Non-pigmented ciliary epithelial cell (primary cell): Measurements from ENCODE around the gene NBDY.
"Not testable (repeated sequence)": the region's sequence is repeated elsewhere in the genome, so short reads cannot be mapped to it uniquely, and the experiment has no call there.

Experiments
- DNase-seq: peaks from one replicate; pipeline ENCODE4 v3.0.0-alpha.2; 2010; ENCODE audit warnings: low read depth

The NBDY gene, protein sequence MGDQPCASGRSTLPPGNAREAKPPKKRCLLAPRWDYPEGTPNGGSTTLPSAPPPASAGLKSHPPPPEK

DNA sequence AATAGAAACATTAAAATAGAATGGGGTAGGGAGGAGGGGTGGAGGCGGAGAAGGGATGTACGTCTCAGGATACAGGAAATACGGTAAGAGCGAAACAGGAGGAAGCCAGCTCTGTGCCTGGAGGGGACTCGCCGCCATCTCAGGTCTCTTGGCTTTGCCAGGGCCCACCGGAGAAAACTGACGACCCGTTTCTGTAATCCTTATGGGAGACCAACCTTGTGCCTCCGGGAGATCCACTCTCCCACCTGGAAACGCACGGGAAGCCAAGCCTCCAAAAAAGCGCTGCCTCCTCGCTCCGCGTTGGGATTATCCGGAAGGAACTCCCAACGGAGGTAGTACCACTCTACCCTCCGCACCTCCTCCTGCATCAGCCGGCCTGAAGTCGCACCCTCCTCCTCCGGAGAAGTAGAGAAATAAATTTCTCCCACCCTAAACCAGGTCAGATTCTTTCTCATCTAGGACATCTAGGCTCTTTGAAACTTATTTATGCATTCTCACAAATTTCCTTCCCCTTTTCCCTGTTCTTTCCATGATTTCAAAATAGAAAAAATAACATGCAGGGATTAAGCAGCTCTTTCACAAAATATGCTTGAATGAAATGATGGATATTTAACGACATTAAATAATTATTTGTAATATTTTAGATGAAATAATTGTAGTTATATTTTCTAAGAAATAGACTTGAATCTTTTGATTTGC is at the start of gene NBDY:
TSS of gene NBDY (plus strand) at position 92 of the 699 bp plus-strand sequence. CDS start at position 203, 111 bp downstream.
- DNase-seq: no peak

- not testable (repeated sequence) for DNase-seq
Measured at GRCh38 chrX:56704530-56704929, 24.5 kb upstream of the NBDY start.

DNA sequence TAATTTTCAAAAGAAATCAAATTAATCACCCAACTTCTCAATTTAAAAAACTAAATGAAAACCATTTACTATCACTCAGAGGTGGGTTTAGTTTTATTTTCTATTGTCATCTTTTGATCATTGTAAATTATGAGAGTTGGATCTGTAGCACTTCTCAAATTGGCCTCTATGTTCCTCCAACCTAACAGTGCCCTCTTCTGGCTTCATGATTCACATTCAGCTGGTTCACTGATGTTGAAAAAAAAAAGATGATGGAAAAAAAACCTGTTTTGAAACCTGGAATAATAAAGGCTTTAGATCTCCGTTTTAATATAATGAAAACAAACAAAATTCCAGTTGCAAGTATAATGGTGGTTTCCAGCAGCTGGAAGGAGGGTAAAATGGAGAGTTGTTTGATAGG is 2.4 kb upstream of the NBDY start:
- DNase-seq: no peak

- DNase-seq: no peak
Measured at GRCh38 chrX:56727531-56727930, 1.5 kb upstream of the NBDY start.

GRCh38 chrX:56728321-56728720 is 722 bp upstream of the NBDY start:
- no peak for DNase-seq

DNA sequence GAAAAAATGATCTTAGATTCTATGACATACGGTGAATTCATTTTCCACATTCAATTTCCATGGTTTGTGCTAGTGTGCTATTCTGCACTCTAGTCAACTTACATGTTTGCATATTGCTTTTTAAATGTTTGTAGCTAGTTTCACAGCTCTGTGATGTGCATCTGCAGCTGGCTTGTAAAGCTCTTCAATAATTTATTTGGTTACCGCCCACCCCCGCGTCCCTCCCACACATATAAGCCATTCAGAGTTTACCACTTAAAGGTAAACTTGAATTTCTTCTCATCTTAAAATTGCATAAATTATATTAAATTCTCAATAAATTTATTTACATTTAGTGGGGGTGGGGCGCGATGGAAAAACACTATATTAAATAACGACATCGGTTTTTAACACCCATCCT is 291 bp upstream of the NBDY start:
- DNase-seq: no peak

DNA sequence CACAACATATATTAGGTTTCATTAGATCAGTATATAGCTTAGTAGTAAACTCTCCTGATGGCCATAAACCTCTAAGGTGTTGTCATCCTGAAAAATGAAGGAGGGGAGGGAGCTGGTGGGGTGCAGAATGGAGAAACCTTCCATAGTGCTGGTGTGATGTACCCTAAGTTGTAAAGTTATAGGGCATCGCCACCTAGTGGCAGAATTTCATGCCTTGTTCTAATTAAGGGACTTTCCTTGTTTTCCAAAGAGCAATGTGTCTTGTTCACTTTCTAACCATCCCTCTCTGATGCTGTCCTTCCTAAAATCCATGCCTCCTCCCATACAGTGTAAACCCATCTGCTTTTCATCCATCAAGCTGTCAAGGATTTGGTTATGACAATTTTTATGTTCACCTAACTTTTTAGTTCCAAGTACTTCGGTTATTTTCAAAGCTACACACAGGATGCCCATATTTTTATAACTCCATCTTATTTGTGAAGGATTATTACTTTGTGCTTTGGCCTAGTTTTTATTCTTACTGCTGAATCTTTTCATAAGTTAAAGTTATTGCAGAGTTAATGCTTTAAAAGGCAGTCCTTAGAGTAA is 4.5 kb downstream of the NBDY start:
- no peak for DNase-seq

GRCh38 chrX:56736219-56736618 is 7.2 kb downstream of the NBDY start:
- no peak for DNase-seq

DNA sequence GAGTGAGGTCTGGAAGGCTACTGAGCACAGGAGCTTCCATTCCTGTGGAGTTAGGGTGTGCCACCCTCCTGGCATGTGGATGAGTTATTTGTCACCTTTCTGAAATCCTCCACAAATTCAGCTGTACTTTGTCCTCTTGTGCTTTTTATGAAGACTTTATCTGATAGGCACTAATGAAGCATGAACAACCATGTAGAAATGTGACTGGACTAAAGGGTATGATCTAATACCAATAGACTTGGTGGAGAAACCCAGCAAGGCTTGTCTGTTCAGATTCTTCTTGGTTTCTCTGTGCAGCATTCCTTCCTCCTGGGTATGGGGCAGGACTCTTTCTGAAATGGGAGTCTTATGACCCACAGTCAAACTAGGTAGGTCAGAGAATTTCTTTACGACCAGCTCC is 9.6 kb downstream of the NBDY start:
- DNase-seq: no peak

DNA sequence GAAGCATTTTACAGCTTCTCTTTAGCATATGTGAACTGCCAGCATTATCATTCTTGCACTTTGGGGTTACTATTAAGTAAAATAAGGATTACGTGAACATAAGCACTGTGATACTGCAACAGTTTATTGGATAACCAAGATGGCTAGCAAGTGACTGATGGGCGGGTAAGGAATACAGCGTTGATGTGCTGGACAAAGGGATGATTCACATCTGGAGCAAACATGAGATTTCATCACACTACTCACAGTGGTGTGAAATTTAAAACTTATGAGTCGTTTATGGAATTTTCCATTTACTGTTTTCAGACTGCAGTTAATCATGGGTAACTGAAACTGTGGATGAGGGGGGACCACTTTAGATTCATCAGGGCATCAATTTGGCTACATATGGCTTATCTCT is 16.0 kb downstream of the NBDY start:
- DNase-seq: no peak

DNA sequence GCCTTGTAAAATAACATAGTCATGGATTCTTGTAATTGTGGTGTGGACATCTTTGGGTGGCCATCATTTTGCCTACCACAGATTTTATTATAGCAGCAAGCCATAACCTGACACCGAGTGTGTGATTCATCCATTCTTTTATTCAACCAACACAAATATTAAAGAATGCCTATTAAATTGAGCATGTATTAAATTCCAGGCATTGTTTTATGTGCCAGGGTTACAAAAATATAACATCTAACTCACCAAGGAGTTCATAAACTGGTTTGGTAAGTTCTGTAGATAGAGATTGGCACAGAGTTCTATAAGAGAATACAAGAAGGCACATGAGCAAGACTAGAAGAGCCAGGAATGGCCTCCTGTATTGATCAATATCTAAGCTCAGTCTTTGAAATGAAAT is 18.0 kb downstream of the NBDY start:
- no peak for DNase-seq

DNA sequence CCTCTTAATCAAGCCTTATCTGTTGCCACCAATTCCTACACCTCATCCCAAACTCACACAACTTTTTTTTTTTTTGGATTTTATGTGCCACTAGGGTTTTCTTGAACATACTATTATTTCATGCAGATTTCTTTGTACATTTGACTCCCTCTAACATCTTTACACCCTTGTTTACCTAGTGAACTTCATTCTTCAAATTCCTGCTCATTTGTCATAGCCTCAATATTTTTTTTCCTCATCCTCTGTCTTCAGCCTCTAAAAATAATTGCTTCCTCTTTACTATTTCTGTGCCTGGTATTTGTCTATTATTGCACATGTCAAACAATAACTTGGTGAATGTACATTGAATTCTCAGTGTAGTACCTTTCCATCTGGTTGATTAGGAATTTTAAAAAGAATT is 22.0 kb downstream of the NBDY start:
- no peak for DNase-seq

DNA sequence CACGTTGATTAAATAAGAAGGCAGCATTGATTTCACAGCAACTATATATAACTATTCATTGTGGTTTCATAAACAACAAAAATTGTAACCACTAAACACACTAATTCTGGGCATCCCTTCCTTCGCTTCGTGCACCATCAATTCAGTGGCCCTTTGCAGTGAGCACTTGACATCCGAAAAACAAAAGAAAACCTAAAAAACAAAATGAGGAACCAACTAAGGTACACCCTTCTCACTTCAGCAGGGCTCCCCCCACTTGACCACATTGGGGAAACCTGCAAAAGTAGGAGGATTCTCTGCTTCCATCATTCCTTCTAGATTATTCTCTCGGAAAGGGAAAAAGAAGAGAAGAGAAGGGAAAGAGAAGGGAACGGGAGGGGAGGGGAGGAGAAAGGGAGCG is 28.3 kb downstream of the NBDY start:
- DNase-seq: no peak

DNA sequence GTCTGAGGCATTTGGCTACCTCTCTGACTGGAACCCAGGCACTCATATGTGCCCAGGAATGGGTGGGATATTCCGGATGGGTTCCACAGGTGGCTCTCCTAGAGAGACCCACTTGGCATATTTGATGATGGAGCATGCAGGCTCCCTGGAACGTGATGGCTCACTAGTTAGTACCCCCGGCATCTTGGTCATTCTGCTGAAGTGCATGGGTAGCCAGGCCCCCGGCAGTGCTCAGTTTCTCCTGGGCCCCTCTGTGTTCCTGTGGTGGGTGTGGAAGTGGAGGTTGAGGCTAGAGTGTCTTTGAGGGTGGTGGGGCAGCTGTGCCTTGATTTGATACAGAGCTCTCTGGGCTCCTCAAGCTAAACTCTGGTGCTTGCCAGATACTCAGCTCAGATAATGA is 29.4 kb downstream of the NBDY start:
- no peak for DNase-seq

GRCh38 chrX:56759736-56760409 is 30.8 kb downstream of the NBDY start:
- no peak for DNase-seq

- DNase-seq: not testable (repeated sequence)
Measured at GRCh38 chrX:56760410-56761124, 31.5 kb downstream of the NBDY start.

GRCh38 chrX:56761167-56761566 is 32.1 kb downstream of the NBDY start:
- no peak for DNase-seq

DNA sequence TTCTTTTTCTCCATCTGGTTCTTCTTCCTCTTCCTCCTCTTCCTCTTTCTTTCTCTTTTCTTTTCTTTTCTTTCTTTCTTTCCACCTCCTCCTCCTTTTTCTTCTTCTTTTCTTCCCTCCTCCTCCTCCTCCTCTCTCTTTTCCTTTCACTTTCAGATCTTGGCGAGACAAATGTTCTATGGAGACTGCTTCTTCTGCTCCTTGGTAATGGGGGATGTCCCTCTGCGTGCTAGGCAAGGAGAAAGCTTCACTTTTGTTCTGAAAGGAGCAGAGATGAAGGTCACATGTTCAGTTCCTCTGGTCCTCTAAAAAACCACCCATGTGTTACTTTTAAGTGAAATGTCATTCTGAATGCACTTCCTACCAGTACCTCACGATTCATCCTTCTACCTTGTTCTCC is 33.2 kb downstream of the NBDY start:
- DNase-seq: no peak

DNA sequence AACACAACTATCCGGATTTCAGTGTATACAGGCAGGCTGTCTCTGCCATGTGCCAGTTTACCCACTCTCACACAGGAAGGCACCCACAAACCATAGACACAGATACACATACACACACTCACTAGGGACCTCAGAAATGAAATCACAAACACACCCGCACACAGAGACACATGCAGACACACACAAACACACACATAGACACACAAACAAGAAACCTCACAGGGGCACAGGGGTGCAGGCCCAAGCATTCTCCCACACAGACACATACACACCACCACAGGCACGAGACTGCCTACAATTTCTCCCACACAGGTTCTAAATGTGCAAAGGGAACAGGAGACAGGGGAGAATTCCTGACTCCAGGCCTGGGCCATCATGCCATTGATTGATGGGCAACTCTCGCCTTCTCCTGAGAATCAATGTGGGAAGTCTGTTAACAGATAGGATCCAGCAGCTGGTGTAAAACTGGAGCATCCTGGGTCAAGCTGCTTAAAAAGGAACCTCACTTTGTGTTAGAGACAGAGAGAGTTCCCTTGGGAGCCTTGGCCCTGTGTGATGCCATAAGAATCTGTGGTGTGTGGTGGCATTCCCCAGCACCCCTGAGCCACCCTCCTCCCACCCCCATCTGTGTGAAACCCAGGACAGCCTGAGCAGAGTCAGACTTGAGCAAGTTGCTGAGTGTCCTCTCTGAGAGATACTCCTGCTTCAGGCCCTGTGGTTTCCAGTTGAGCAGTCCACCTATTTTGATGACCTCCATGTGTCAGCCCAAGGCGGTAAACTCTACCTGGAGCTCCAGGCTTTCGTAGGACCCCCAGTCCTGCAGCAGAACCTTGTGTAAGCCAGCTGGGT is 33.9 kb downstream of the NBDY start:
- DNase-seq: no peak

- no peak for DNase-seq
Measured at GRCh38 chrX:56763556-56764152, 34.6 kb downstream of the NBDY start.
